GM18520 (cell line): ENCODE measurements around the gene CELF5.

ENCODE experiments used
- ATAC-seq: cut with Tn5 transposase; IDR thresholded peaks from one replicate; pipeline ENCODE4 v1.9.1; 2021; ENCODE audit not compliant: unreplicated experiment

The CELF5 gene

GRCh38 chr19:3224346-3225168, at the start of gene CELF5:
TSS of gene CELF5 (plus strand) at chr19:3224661. CDS start at chr19:3224740, 79 bp downstream.
- no peak for ATAC-seq

- no peak for ATAC-seq
These were observed 48.4 kb upstream of the CELF5 start for GRCh38 chr19:3175781-3176714.

- ATAC-seq = no peak
These were observed 47.6 kb upstream of the CELF5 start for GRCh38 chr19:3176715-3177501.

- no peak for ATAC-seq
These were observed 46.0 kb upstream of the CELF5 start, which contains the start of gene S1PR4 for GRCh38 chr19:3178377-3178972. TSS of gene S1PR4 (plus strand) at chr19:3178769. CDS start at chr19:3178793, 24 bp downstream.

- ATAC-seq = no peak
These were observed 45.3 kb upstream of the CELF5 start for GRCh38 chr19:3178973-3179738.

- ATAC-seq = no peak
These were observed 44.6 kb upstream of the CELF5 start for GRCh38 chr19:3179739-3180293.

- no peak for ATAC-seq
These were observed 40.5 kb upstream of the CELF5 start for GRCh38 chr19:3183721-3184641.

GRCh38 chr19:3184847-3185460, 39.5 kb upstream of the CELF5 start:
- ATAC-seq = peak; percentile 7

GRCh38 chr19:3185461-3186159, 38.9 kb upstream of the CELF5 start, which contains the start of gene NCLN:
TSS of gene NCLN (plus strand) at chr19:3185930. CDS start at chr19:3186031, 101 bp downstream.
- peak; percentile 75 for ATAC-seq

GRCh38 chr19:3186160-3186688, 38.2 kb upstream of the CELF5 start:
- no peak for ATAC-seq

- ATAC-seq = no peak
These were observed 37.4 kb upstream of the CELF5 start for GRCh38 chr19:3186891-3187661.

GRCh38 chr19:3187662-3188511, 36.6 kb upstream of the CELF5 start:
- ATAC-seq = no peak

- no peak for ATAC-seq
These were observed 35.5 kb upstream of the CELF5 start for GRCh38 chr19:3188627-3189596.
